HG03439 (cell line): Measurements from ENCODE around the gene PRR16.

Source experiments
- ATAC-seq: cut with Tn5 transposase; IDR thresholded peaks from one replicate; pipeline ENCODE4 v1.9.1; 2021; ENCODE audit warnings: mild to moderate bottlenecking, moderate library complexity; ENCODE audit not compliant: unreplicated experiment

Gene PRR16

DNA sequence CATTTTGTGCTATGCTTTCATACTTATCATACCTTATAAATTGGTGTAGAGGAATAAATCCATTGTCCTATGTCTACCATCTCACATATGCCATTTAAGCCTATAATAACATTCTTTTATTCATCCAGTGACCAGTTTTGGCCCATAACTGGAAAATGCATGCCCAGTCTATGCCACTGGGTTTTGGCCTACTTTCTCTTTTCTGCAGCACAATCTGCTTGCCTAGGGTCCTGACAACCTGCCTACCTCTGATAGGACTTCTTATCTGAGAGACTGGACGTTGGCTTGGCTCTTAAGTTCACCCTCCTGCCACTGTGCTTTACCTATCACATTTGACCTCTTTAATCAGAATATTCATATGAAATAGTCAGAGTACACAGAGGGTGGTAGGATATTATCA is 103.0 kb downstream of the PRR16 start:
- ATAC-seq, result no peak

DNA sequence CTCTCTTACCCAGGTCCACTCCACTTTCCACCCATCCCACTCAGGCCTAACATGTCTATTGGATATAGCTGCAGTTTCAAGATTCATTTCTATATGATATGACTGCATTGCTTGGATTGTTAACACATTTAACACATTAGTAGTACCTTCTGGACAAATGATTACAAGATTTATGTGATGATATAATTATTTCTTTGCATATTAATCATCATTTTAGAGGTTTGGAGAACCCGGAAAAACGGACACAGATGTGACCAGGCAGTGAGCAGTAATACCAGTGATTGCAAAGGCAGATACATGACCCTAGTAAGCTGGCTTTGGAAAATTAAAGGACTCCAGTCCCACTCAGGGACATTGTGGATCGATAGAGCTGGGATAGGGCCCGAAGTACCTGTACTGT is 103.8 kb downstream of the PRR16 start:
- ATAC-seq, result no peak

DNA sequence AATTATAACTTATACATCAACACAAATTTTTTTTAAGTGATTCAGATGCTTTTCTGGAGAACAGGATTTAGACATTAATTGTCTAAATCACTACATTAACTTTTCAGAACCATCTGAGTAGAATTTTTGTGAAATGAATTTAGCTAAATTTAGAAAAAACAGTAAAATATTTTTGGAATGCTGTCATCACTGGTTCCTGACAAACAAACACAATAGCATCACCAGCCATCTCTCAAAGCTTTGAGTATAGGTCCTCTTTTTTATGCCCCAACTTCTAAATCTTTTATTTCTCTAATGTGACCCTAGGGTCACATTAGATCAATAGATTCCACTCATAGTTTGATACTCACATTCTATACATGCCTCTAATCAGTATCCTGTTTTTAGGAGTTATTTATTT is 104.6 kb downstream of the PRR16 start:
- no peak for ATAC-seq

DNA sequence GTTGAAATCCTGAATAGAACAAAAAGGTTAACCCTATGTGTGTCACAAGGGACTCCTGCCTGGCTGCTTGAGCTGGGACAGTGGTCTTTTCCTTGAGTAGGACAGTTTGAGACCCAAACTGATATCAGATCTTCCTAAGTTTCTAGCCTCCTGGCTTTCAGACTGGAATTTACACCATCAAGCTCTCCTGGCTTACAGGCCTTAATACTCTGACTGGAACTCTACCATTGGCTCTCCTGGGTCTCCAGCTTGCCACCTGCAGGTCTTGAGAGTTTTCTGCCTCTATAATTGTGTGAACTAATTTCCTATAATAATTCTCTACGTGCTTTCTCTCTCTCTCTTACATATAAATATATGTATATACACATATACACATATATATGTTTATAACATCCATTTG is 112.5 kb downstream of the PRR16 start:
- ATAC-seq, result no peak

DNA sequence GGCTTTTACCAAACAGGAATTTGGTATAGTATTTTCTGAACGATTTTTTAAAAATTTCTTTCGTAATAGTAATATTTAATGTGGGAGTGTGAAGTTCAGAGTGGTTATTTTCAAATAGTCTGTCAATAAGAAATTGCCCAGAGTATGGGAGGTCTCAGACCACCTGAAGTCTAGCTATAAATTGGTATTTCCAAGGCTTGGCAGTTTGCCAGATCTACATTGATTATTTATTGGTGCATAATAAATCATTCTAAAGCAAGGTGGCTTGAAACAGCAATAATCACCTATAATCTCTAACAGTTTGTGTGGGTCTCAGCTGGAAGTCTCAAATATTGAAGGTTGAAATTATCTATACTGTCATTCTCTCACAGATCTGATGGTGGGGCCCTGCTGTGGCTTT is 118.5 kb downstream of the PRR16 start:
- ATAC-seq, result no peak

DNA sequence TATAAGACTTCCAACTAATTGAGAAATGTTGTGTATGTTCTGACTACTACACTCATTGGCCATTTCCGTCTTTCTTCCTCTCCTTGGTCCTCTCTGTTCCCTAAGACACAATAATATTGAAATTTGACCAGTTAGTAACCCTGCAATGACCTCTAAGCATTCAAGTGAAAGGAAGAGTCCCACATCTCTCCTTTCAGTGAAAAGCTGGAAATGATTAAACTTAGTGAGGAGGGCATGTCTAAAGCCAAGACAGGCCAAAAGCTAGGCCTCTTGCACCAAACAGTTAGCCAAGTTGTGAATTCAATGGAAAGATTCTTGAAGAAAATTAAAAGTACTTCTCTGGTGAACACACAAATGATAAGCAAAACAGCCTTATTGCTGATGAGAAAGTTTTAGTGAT is 122.5 kb downstream of the PRR16 start:
- no peak for ATAC-seq

DNA sequence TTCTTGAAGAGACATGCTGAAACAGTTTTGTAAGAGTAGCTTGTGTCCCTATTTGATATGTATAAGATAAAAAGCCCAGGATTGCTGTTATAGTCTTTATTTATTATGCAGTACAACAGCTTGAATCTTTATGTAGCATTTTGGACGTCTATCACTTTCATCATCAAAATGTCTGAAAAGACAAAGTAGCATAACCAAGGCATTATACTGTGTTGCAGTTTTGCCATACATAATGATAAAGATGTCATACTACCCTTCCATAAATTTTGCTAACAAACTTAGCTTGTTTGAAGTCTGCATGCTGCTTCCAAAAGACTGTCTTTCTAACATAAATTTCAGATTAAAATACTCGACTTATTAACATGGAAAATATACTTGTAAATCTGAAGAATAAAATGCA is 127.8 kb downstream of the PRR16 start:
- no peak for ATAC-seq

DNA sequence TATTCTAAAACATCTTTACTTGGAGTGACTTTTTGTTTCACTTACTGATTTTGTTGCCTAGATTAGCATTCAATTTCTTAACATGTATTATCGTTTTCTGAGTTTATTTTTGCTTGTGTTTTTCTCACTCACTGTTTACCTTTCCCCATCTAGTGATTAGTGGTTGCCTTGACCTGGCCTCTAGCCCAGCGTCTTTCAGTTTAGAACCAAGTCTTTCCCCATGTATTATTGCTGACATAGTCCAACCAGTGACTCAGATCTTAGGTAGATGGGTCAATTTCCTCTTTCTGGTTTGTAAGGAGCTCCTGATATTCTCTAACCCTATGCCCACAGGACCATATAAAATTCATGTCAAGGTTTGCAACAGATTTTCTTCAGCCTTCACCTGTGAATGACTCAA is 135.5 kb downstream of the PRR16 start:
- no peak for ATAC-seq

DNA sequence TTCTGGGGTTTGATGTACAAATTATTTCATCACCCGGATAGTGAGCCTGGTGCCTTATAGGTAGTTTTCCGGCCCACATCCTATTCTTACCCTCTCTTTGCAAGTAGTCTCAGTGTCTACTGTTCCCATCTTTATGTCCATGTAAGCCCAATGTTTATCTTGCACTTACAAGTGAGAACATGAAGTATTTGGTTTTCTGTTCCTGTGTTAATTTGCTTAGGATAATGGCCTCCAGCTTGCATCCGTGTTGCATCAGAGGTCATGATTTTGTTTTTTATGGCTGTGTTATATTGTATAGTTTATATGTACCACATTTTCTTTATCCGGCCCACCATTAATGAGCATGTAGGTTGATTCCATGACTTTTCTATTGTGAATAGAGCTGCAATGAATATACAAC is 136.5 kb downstream of the PRR16 start:
- ATAC-seq, result no peak

DNA sequence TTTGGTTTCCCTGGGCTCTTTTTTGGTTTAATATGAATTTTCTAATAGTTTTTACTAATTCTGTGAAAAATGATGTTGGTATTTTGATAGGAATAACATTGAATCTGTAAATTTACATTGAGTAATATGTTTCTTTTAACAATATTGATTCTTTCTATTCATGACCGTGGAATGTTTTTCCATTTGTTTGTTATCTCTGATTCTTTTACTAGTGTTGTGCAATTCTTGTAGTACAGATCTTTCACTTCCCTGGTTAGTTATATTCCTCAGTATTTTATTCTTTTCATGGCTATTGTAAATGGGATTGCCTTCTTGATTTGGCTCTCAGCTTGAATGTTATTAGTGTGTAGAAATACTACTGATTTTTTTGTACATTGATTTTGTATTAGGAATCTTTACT is 137.9 kb downstream of the PRR16 start:
- no peak for ATAC-seq

DNA sequence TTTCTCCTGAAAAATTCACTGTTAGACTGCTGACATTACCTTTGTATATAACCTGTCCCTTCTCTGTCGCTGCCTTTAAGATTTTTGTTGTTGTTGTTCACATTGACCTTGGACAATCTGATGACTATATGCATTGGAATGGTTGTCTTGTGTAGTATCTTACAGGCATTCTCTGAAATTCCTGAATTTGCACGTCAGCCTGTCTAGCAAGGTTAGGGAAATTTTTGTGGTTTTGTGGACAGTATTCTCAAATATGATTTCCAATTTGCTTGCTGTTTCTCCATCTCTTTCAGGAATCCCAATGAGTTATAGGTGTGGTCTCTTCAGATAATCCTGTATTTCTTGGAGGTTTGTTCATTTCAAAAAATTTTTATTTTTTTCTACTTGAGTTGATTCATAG is 140.8 kb downstream of the PRR16 start:
- ATAC-seq, result no peak

DNA sequence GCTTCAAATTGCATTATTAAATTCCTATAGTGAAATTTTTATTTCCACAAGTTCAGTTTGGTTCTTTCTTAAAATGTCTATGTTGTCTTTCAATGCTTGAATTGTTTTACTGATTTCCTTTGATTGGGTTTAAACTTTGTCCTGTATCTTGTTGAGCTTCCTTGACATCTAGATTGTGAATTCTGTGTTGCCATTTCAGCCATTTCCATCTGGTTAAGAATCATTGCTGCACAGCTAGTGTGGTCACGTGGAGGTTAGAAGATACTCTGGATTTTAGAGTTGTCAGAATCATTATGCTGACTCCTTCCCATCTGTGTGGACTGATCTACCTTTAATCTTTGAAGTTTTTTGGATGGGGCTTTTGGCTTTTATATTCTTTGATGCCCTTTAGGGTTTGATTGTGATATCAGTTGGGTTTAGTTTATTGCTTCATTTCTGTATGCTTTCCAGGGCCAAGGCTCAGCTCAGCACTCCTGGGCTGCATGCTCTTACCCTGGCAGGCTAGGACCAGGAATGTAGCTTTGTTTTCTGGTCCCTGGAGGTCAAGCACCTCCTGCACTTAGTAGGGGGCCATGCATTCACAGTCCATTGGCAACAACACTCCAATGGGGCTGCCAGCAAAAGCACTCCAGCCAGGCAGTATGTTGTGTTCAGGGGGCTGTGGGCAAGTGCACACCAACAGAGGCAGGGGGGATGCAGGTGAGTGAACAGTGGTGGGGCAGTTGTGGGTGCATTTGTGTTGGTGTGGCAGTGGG is 141.4 kb downstream of the PRR16 start:
- no peak for ATAC-seq

DNA sequence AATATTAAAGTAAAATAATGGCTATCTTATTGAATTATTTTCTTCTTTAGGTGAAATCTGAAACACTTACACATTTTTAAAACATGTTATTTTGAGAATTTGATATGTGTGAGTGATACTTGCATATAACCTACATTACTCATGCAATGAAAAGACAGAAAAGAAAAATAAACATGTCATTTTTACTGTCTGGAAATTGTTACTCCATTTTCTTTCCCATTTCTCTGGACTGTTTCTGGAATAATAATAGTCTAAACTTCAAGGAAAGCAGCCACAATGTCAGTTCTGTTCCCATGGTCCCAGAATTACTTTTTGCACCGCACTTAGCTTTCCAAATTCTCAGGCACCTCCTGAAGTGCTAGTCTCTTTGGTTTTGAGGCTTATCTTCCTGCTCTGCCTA is 145.5 kb downstream of the PRR16 start:
- no peak for ATAC-seq

DNA sequence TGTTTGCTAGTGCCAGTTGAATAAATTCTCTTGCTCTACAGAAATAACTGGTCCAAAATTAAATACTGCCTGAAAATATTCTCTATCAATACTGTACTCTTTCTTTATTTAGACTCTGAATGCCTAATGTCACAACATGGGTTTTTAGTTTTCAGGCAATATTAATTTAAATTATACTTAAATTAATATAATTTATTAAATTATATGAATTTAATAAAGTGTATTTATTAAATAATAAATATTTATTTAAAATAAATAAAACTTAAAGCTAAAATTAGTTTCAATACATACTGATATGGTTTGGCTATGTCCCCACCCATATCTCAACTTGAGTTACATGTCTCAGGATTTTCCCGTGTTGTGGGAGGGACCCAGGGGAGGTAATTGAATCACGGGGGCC is 146.0 kb downstream of the PRR16 start:
- no peak for ATAC-seq

DNA sequence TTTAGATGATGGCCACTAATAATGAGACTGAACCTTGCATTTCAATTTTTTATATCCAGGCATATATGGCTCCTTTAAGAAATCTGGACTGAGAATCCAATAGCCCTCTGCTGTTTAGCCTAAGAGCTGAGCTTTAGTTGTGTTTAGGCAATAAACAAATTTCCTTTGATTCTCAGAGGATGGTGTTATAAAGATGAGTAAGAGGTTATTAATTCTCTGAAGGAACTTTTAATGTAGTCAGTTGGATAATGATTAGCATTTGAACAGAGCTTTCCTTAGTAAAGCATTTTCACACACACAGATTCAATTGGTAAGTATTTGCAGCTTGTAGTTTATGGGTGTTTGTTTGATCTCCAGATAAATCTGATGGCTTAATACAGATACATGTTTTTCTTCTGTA is 149.6 kb downstream of the PRR16 start:
- ATAC-seq, result no peak

DNA sequence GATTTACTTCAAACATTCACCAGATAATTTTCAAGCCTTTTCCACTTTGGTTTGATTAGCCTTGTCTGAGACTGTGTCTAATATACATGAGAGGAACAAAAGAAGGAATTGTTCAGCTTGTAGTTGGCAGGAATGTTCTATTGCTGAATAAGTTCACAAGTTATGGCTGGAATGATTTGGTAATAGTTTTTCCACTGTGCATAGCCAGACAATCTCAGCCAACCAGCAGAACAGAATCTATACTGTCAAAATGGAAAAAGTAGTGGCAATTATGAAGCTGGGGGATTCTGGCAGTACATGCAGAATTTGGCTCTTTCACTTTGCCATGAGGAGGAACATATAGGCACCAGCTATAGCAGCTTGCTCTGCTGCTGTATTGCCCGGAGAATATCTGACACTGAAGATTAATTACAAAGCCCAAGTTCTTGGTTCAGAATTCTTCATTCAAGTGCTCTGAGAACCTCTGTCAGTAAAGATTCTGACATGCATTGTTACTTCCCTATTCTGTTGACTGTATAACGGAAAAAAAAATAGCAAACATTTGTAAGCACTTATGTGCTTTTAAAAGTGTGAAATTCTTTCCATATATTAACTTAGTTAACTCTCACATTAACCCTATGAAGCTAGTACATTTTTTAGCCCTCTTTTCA is 150.6 kb downstream of the PRR16 start:
- ATAC-seq, result no peak

DNA sequence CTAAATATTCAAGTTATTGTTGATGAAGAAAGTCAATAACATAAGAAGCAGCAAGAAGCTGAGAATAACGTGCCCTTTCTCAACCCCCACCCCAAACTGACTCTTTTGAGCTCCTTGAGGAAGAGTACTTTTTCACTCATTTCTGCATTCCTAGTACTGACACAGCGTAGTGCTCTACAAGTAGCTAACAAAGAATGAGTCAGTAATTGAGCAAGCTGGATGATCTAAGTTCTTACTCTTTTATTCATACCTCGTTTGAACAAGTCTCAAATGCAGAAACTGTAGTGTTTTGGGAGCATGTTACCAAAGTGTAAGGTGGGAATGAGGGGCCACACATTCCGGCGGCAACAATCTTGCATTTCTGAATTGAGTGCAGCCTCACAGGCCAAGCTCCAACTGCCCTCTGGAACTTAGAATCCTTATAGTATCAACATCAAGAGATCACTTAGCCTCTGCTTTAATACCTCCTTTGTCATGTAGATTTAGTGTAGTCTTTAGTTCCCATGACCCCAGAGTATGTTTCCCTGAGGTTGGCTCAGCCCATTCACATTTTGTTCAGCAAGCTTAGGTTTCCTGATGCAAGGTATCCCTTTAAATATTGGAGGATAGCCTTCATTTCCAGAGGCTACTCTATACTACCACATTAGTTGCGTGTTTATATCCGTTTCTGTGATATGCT is 152.0 kb downstream of the PRR16 start:
- ATAC-seq, result no peak

DNA sequence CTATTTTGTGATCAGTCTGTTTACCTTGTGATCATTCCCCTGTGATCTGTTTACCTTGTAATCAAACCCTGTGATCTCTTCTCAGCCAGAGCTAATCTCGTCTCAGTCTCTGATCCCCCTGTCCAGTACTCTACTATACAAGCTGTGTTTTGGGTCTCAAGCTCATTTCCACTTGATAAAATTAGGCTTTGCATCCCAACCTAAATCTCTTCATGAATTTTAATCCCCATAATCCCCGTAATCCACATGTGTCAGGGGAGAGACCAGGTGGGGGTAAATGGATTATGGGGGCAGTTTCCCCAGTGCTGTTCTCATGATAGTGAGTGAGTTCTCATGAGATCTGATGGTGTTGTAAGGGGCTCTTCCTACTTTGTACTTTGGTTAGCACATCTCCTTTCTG is 157.2 kb downstream of the PRR16 start:
- ATAC-seq, result no peak

DNA sequence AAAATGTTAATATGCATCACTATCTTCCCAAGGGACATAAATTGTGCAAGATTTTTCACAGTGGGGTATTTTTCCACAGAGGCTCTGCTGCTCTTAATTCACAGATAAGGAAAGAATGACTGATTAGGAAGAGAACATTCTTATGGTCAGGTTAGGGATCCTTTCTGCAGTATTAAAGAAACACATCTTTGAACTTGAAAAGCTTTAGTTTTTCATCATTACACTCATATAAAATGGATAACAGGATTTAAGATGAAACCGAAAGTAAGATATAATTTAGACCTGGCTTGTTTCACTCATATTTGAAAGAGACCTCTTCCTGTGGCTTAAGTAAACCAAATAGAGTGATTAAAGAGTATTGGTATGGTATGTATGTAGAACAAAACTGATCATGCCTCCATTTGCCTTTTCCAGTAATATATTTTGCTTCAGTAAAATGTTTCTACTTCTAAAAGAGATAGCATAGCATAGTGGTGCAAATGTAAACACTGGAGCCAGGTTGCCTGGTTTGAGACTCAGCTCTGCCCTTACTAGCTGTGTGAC is 160.0 kb downstream of the PRR16 start:
- ATAC-seq, result no peak

DNA sequence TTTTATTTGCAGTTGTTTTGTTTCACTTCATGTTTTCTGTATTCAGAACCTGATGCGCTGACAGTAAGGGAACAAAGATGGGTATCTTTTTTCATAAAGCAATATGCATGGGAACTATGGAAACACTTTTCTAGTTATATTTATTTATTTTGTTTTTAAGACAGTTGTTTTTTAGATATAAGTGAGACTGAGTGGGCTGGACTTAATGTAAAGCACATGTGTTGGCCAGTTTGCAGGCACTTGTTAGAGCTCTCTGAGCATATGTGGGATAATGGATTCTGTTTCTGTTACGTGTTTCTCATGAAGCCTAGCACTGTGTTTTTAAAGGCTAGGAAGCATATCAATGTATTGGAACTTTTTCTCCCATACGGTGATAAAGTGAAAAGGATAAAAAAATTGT is 164.1 kb downstream of the PRR16 start:
- ATAC-seq, result no peak

DNA sequence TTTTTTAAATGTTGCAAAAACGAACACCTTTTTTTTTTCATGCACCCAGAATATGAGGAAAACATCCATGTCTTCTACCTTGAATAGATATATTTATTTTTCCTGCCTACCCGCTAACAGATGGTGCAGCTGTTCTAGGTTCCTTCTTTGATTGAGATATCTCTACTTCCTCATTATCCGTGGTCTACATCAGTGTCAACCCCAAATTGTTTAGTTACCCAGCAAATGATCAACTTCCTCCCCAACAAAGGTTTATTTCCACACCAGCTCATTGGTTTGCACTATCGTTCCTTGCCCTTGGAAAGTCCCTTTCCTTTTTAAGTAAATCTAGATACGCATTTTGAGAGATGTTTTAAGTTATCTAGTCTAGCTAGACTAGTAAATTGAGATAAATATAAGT is 166.4 kb downstream of the PRR16 start:
- no peak for ATAC-seq

DNA sequence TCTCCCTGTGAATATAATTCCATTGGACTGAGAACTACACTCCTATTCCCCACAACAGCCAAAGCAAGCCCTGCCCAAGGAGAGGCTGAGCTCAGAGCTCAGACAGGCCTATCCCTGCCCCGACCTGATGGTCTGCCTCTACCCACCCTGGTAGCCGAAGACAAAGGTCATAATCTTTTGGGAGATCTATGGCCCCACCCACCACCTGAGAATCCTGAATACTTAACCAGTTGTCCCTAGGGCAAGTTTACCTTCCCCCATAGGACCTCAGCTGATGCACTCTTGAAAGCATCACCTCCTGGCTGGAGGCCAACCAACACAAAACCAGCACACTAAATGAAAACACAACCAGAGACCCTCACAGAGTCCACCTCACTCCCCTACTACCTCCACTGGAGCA is 167.5 kb downstream of the PRR16 start:
- no peak for ATAC-seq
